Panc1 (cell line): Measurements from ENCODE around the gene CRB2. TPM values are rescaled to one million over a fixed set of nuclear protein-coding genes. Genes with fewer than 3 reads are reported as not detected.

Source experiments
- ATAC-seq: fragments of 200-7000 bp; cut with Tn5 transposase; 2 replicates; pipeline ENCODE4 v1.9.1; 2020; ENCODE audit warnings: mild to moderate bottlenecking, moderate library complexity
- BruUV-seq: library from RNA; stranded (reverse); fragments of 400-500 nt; replicated peaks from 2 replicates; lab custom pipeline; 2021; lab: Mats Ljungman, UMichigan
- CTCF ChIA-PET: fragments of 300-600 bp; sonication (Branson Sonifier 250); formaldehyde crosslinking; loops from one replicate; lab custom pipeline; 2022; ENCODE audit warnings: antibody characterized with exemption; lab: Charles Lee
- POLR2A ChIA-PET: fragments of 300-600 bp; sonication (Branson Sonifier 250); formaldehyde crosslinking; loops from one replicate; lab custom pipeline; 2022; ENCODE audit warnings: antibody characterized with exemption; lab: Charles Lee
- DNase-seq: peaks from one replicate; pipeline ENCODE4 v3.0.0-alpha.2; 2010; ENCODE audit warnings: low read depth, low spot score
- H3K27ac ChIP-seq: 2 replicates; pipeline ENCODE4 v1.5.1; 2011; ENCODE audit warnings: mild to moderate bottlenecking, low read length, inconsistent platforms
- H3K27me3 ChIP-seq: fragments of 200-500 bp; sonication (Bioruptor generic); 2 replicates; pipeline ENCODE4 v1.6.0; 2014; ENCODE audit warnings: low read length, inconsistent platforms; ENCODE audit not compliant: control insufficient read depth, insufficient read depth
- H3K36me3 ChIP-seq: fragments of 200-500 bp; sonication (Bioruptor generic); 2 replicates; pipeline ENCODE4 v1.5.1; 2014; ENCODE audit warnings: inconsistent platforms, mild to moderate bottlenecking, low read length, moderate library complexity; ENCODE audit not compliant: control insufficient read depth, insufficient read depth
- H3K4me1 ChIP-seq: 2 replicates; pipeline ENCODE4 v1.5.1; 2011; ENCODE audit warnings: inconsistent platforms, mild to moderate bottlenecking, low read length, moderate library complexity; ENCODE audit not compliant: control insufficient read depth, insufficient read depth
- H3K4me3 ChIP-seq, 2 experiments: 2 replicates each; pipeline ENCODE4 v1.5.1; 2011 to 2012; ENCODE audit warnings: low read depth in 2 of 2, low read length in 2 of 2, mild to moderate bottlenecking in 2 of 2, inconsistent platforms in 1 of 2, moderate library complexity in 1 of 2
- H3K9me3 ChIP-seq: fragments of 200-500 bp; sonication (Bioruptor generic); 2 replicates; pipeline ENCODE4 v1.5.1; 2014; ENCODE audit warnings: low read depth, mild to moderate bottlenecking, inconsistent platforms, low read length, moderate library complexity; ENCODE audit not compliant: control insufficient read depth, insufficient read depth
- CTCF ChIP-seq: fragments of 450-650 bp; IDR thresholded peaks from 2 replicates; pipeline ENCODE4 v1.5.1; 2017; ENCODE audit warnings: mild to moderate bottlenecking
- POLR2AphosphoS5 ChIP-seq: IDR thresholded peaks from 2 replicates; pipeline ENCODE4 v1.6.1; 2012; ENCODE audit warnings: mild to moderate bottlenecking, low read depth, low read length, moderate library complexity
- SIN3A ChIP-seq: IDR thresholded peaks from 2 replicates; pipeline ENCODE4 v1.6.1; 2012; ENCODE audit warnings: low read depth, mild to moderate bottlenecking, low read length, moderate library complexity, borderline replicate concordance; ENCODE audit not compliant: insufficient read depth
- TCF7L2 ChIP-seq: IDR thresholded peaks from 2 replicates; pipeline ENCODE4 v1.6.1; 2011; ENCODE audit warnings: mild to moderate bottlenecking, low read depth, low read length, inconsistent platforms
- in situ Hi-C: cut with HindIII; loops from 2 replicates; pipeline ENCODE4 v1.10.0; 2016; ENCODE audit warnings: low sequenced_read_pairs, low pct_unique_long_range_greater_than_20kb
- intact Hi-C: fragments of 100-400 bp; cut with micrococcal nuclease; formaldehyde crosslinking; loops from one replicate; pipeline ENCODE4 v1.10.0; 2022; ENCODE audit not compliant: unreplicated experiment
- total RNA-seq: library from RNA; stranded (reverse); gene quantifications from one replicate; pipeline ENCODE4 v1.2.1, GENCODE V29; 2021; ENCODE audit not compliant: unreplicated experiment
- TF ChIP-seq, protein P1 (sequence below), 2 experiments: IDR thresholded peaks; 2 replicates each; pipeline ENCODE4 v1.6.1; 2011 to 2012; ENCODE audit warnings: low read depth in 2 of 2, control low read depth in 1 of 2, low read length in 1 of 2, mild to moderate bottlenecking in 1 of 2, moderate library complexity in 1 of 2; ENCODE audit not compliant: insufficient read depth in 1 of 2

The CRB2 gene
- total RNA-seq, 1 experiment from 2014 or later: 0.05 TPM

DNA sequence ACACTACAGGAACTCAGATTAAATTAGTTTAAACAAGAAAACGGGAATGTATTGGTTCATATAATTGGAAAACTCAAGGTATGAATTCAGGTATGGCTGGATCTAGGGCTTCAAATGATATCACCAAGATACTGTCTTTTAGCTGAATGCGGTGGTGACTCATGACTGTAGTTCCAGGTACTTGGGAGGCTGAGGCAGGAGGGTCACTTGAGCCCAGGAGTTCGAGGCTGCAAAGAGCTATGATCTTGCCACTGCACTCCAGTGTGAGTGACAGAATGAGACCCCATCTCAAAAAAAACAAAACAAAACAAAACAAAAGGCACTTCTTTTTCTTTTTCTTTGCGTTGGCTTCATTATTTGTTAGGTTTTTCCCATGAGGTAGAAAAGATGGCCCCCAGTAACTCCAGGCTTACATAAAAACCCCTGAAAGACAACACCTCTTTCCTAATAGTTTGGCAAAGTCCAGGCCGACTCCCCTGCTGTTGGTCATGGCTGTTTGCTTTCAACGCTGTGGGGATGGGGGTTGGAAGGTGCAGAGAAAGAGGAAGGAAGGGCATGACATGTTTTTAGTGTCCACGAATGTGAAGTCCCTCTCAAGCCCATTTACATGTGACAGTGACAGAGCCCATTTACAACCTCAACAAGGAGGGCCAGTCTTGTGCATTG is 39.8 kb upstream of the CRB2 start:
- TF ChIP-seq TCF7L2: no peak
- TF ChIP-seq POLR2AphosphoS5: no peak
- TF ChIP-seq, protein P1, sequence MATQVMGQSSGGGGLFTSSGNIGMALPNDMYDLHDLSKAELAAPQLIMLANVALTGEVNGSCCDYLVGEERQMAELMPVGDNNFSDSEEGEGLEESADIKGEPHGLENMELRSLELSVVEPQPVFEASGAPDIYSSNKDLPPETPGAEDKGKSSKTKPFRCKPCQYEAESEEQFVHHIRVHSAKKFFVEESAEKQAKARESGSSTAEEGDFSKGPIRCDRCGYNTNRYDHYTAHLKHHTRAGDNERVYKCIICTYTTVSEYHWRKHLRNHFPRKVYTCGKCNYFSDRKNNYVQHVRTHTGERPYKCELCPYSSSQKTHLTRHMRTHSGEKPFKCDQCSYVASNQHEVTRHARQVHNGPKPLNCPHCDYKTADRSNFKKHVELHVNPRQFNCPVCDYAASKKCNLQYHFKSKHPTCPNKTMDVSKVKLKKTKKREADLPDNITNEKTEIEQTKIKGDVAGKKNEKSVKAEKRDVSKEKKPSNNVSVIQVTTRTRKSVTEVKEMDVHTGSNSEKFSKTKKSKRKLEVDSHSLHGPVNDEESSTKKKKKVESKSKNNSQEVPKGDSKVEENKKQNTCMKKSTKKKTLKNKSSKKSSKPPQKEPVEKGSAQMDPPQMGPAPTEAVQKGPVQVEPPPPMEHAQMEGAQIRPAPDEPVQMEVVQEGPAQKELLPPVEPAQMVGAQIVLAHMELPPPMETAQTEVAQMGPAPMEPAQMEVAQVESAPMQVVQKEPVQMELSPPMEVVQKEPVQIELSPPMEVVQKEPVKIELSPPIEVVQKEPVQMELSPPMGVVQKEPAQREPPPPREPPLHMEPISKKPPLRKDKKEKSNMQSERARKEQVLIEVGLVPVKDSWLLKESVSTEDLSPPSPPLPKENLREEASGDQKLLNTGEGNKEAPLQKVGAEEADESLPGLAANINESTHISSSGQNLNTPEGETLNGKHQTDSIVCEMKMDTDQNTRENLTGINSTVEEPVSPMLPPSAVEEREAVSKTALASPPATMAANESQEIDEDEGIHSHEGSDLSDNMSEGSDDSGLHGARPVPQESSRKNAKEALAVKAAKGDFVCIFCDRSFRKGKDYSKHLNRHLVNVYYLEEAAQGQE (IDR thresholded peaks at IDR 0.05; ENCODE audit: insufficient read depth in 1 of 2, low read depth in 2 of 2, low read length in 1 of 2): no peak
- TF ChIP-seq CTCF: no peak
- TF ChIP-seq SIN3A: no peak
- no peak overlapping the region for H3K27ac ChIP-seq
- H3K4me3 ChIP-seq: no peak overlapping the region
- H3K9me3 ChIP-seq: no peaks in the 10 kb centered on the region
- H3K27me3 ChIP-seq: no peaks in the 10 kb centered on the region
- ChIA-PET POLR2A (no interaction called here), CTCF (no interaction called here)
- DNase-seq (no peak), ATAC-seq (no peak)
- H3K36me3 ChIP-seq: no peaks in the 10 kb centered on the region
- H3K4me1 ChIP-seq: no peaks in the 10 kb centered on the region
- intact Hi-C loops (no loop called here), in situ Hi-C loops (no loop called here)
- BruUV-seq: no TSS peak

DNA sequence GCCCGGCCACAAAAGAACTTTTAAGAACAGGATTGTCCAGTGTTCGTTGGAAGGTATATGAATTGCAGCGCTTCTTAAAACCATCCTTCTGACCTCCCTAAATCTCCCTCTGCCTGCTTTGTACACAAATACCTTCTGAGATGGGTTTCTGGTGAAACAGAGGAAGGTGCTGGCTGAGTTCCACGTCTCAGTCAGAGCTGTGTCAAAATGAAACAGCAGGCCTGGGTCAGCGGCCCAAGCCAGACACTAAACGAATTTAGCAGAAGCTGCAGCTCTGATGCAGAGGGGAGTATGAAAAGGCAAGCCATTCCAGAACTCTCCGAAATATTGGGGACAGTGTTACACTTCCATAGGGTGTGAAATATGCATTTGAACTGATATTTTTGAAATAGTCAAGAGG is 37.8 kb upstream of the CRB2 start:
- DNase-seq (no peak), ATAC-seq (no peak)
- intact Hi-C loops: no loop called here
- no peaks in the 10 kb centered on the region for H3K9me3 ChIP-seq
- no TSS peak for BruUV-seq
- H3K27ac ChIP-seq: no peak overlapping the region
- POLR2A ChIA-PET: no interaction called here
- CTCF ChIA-PET: no interaction called here
- no peaks in the 10 kb centered on the region for H3K4me1 ChIP-seq
- H3K36me3 ChIP-seq: no peaks in the 10 kb centered on the region
- H3K27me3 ChIP-seq: no peaks in the 10 kb centered on the region
- TF ChIP-seq, protein P1 (IDR thresholded peaks at IDR 0.05; ENCODE audit: insufficient read depth in 1 of 2, low read depth in 2 of 2, low read length in 1 of 2): no peak
- TF ChIP-seq POLR2AphosphoS5: no peak
- in situ Hi-C loops: no loop called here
- no peak overlapping the region for H3K4me3 ChIP-seq
